Effector memory CD8-positive, alpha-beta T cell (primary cell): Measurements from ENCODE around the gene CRYZL1.

Experiments used
- ATAC-seq: fragments of 150-1000 bp; cut with Tn5 transposase; replicated peaks from 2 replicates; pipeline ENCODE4 v1.10.0; 2021; ENCODE audit warnings: mild to moderate bottlenecking, moderate library complexity
- DNase-seq, 3 experiments: peaks; one replicate each; pipeline ENCODE4 v3.0.0; 2021
- H3K27ac Mint-ChIP-seq, 2 donors: one replicate each; pipeline ENCODE4 v1.8.0; 2022; ENCODE audit warnings: mild to moderate bottlenecking in 2 of 2, mixed read lengths in 2 of 2, moderate library complexity in 2 of 2
- H3K27me3 Mint-ChIP-seq, 2 donors: one replicate each; pipeline ENCODE4 v1.8.0; 2022; ENCODE audit warnings: mixed read lengths in 2 of 2
- H3K36me3 Mint-ChIP-seq: one replicate; pipeline ENCODE4 v1.8.0; 2022; ENCODE audit warnings: mild to moderate bottlenecking, moderate library complexity, mixed read lengths; ENCODE audit not compliant: insufficient read depth
- H3K4me1 Mint-ChIP-seq, 2 donors: one replicate each; pipeline ENCODE4 v1.8.0; 2022; ENCODE audit warnings: low read depth in 2 of 2, mixed read lengths in 2 of 2
- H3K4me3 Mint-ChIP-seq, 2 donors: one replicate each; pipeline ENCODE4 v1.8.0; 2022; ENCODE audit warnings: mild to moderate bottlenecking in 2 of 2, mixed read lengths in 2 of 2, moderate library complexity in 2 of 2
- H3K9me3 Mint-ChIP-seq, 2 donors: one replicate each; pipeline ENCODE4 v1.8.0; 2022; ENCODE audit warnings: mixed read lengths in 2 of 2

The CRYZL1 gene

GRCh38 chr21:33559813-33560212 lies 81.7 kb downstream of the CRYZL1 start:
- H3K27ac Mint-ChIP-seq: no peak overlapping the region
- peaks cover 23 to 69% of the 10 kb centered on the region in 2 donors for H3K4me1 Mint-ChIP-seq
- H3K36me3 Mint-ChIP-seq: peaks cover 94% of the 10 kb centered on the region

GRCh38 chr21:33558777-33559421 lies 82.6 kb downstream of the CRYZL1 start:
- ATAC-seq (no peak), DNase-seq (no peak)
- Mint-ChIP-seq H3K36me3 (peaks cover 94% of the 10 kb centered on the region), H3K4me1 (peaks cover 31 to 78% of the 10 kb centered on the region in 2 donors), H3K27me3 (no peaks in the 10 kb centered on the region), H3K27ac (peak overlapping the region; percentile 3 to 54), H3K4me3 (no peak overlapping the region), H3K9me3 (no peaks in the 10 kb centered on the region)

More at GRCh38 chr21:33559813-33560212, 81.7 kb downstream of the CRYZL1 start:
- DNase-seq (no peak), ATAC-seq (no peak)
- no peak overlapping the region for H3K4me3 Mint-ChIP-seq
- H3K27me3 Mint-ChIP-seq: no peaks in the 10 kb centered on the region
- H3K9me3 Mint-ChIP-seq: no peaks in the 10 kb centered on the region

- no peaks in the 10 kb centered on the region for H3K9me3 Mint-ChIP-seq
- ATAC-seq (no peak), DNase-seq (no peak)
- peaks cover 35 to 77% of the 10 kb centered on the region in 2 donors for H3K4me1 Mint-ChIP-seq
- no peak overlapping the region for H3K27ac Mint-ChIP-seq
- H3K36me3 Mint-ChIP-seq: peaks cover 95% of the 10 kb centered on the region
- H3K4me3 Mint-ChIP-seq: no peak overlapping the region
- H3K27me3 Mint-ChIP-seq: no peaks in the 10 kb centered on the region
These were observed 84.1 kb downstream of the CRYZL1 start for GRCh38 chr21:33557447-33557846.

- Mint-ChIP-seq H3K27ac (peak overlapping the region; percentile 13 to 36), H3K4me3 (peak overlapping the region; percentile 26 to 57)
These were observed 86.6 kb downstream of the CRYZL1 start for GRCh38 chr21:33554982-33555344.

GRCh38 chr21:33554236-33554981 lies 87.1 kb downstream of the CRYZL1 start:
- H3K36me3 Mint-ChIP-seq: peaks cover 94% of the 10 kb centered on the region
- H3K27me3 Mint-ChIP-seq: no peaks in the 10 kb centered on the region
- peak overlapping the region; percentile 18 to 26 for H3K4me3 Mint-ChIP-seq
- H3K9me3 Mint-ChIP-seq: no peaks in the 10 kb centered on the region
- peaks cover 31 to 64% of the 10 kb centered on the region in 2 donors for H3K4me1 Mint-ChIP-seq
- H3K27ac Mint-ChIP-seq: peak overlapping the region; percentile 13 to 36
- DNase-seq (no peak), ATAC-seq (no peak)

More at GRCh38 chr21:33554982-33555344, 86.6 kb downstream of the CRYZL1 start:
- H3K36me3 Mint-ChIP-seq: peaks cover 94% of the 10 kb centered on the region
- no peaks in the 10 kb centered on the region for H3K27me3 Mint-ChIP-seq
- DNase-seq (no peak), ATAC-seq (no peak)
- H3K4me1 Mint-ChIP-seq: peaks cover 30 to 62% of the 10 kb centered on the region in 2 donors
- H3K9me3 Mint-ChIP-seq: no peaks in the 10 kb centered on the region

- no peak for ATAC-seq
- Mint-ChIP-seq H3K4me1 (peaks cover 29 to 59% of the 10 kb centered on the region in 2 donors), H3K9me3 (no peaks in the 10 kb centered on the region), H3K4me3 (peak overlapping the region in 1 of 2 donors; percentile 4), H3K36me3 (peaks cover 94% of the 10 kb centered on the region), H3K27ac (peak overlapping the region in 1 of 2 donors; percentile 77), H3K27me3 (no peaks in the 10 kb centered on the region)
- no peak for DNase-seq
These were observed 88.4 kb downstream of the CRYZL1 start for GRCh38 chr21:33552999-33553598.

GRCh38 chr21:33552093-33552998 lies 89.2 kb downstream of the CRYZL1 start:
- peak overlapping the region in 1 of 2 donors; percentile 77 for H3K27ac Mint-ChIP-seq
- ATAC-seq (peak; percentile 16), DNase-seq (no peak)
- peak overlapping the region in 1 of 2 donors; percentile 4 for H3K4me3 Mint-ChIP-seq
- H3K27me3 Mint-ChIP-seq: no peaks in the 10 kb centered on the region
- peaks cover 94% of the 10 kb centered on the region for H3K36me3 Mint-ChIP-seq
- peaks cover 29 to 56% of the 10 kb centered on the region in 2 donors for H3K4me1 Mint-ChIP-seq
- no peaks in the 10 kb centered on the region for H3K9me3 Mint-ChIP-seq

- H3K27me3 Mint-ChIP-seq: no peaks in the 10 kb centered on the region
- H3K27ac Mint-ChIP-seq: no peak overlapping the region
- H3K36me3 Mint-ChIP-seq: peaks cover 94% of the 10 kb centered on the region
- H3K4me1 Mint-ChIP-seq: peaks cover 26 to 50% of the 10 kb centered on the region in 2 donors
- no peak overlapping the region for H3K4me3 Mint-ChIP-seq
- DNase-seq (no peak), ATAC-seq (peak; percentile 6)
- H3K9me3 Mint-ChIP-seq: no peaks in the 10 kb centered on the region
These were observed 89.9 kb downstream of the CRYZL1 start for GRCh38 chr21:33551664-33552063.

- Mint-ChIP-seq H3K27me3 (no peaks in the 10 kb centered on the region), H3K36me3 (peaks cover 96% of the 10 kb centered on the region), H3K4me3 (no peak overlapping the region), H3K4me1 (peaks cover 21 to 46% of the 10 kb centered on the region in 2 donors), H3K9me3 (no peaks in the 10 kb centered on the region), H3K27ac (no peak overlapping the region)
- DNase-seq (no peak), ATAC-seq (peak; percentile 9)
These were observed 90.5 kb downstream of the CRYZL1 start for GRCh38 chr21:33550772-33551660.

GRCh38 chr21:33549848-33550771 lies 91.4 kb downstream of the CRYZL1 start:
- H3K27ac Mint-ChIP-seq: no peak overlapping the region
- H3K36me3 Mint-ChIP-seq: peaks cover 93% of the 10 kb centered on the region
- H3K4me1 Mint-ChIP-seq: peaks cover 18 to 44% of the 10 kb centered on the region in 2 donors
- no peak overlapping the region for H3K4me3 Mint-ChIP-seq
- DNase-seq: no peak
- ATAC-seq: no peak
- H3K27me3 Mint-ChIP-seq: no peaks in the 10 kb centered on the region
- H3K9me3 Mint-ChIP-seq: no peaks in the 10 kb centered on the region

GRCh38 chr21:33546086-33546485 lies 95.5 kb downstream of the CRYZL1 start:
- no peak overlapping the region for H3K27ac Mint-ChIP-seq
- H3K9me3 Mint-ChIP-seq: no peaks in the 10 kb centered on the region
- H3K27me3 Mint-ChIP-seq: no peaks in the 10 kb centered on the region
- peaks cover 83% of the 10 kb centered on the region for H3K36me3 Mint-ChIP-seq
- peak overlapping the region; percentile 28 to 95 for H3K4me3 Mint-ChIP-seq
- peaks cover 21 to 50% of the 10 kb centered on the region in 2 donors for H3K4me1 Mint-ChIP-seq
- no peak for DNase-seq
- ATAC-seq: no peak
